Right renal cortex interstitium (tissue), 3 donors: ENCODE results near the gene GAS2L2. TPM values are rescaled to one million over a fixed set of nuclear protein-coding genes. Genes with fewer than 3 reads are reported as not detected.

Experiments used
- DNase-seq, 3 donors: peaks; one replicate each; pipeline ENCODE4 v3.0.0-alpha.2; 2013; ENCODE audit warnings: low read depth in 3 of 3, low spot score in 2 of 3
- polyA plus RNA-seq, 3 donors: library from polyadenylated mRNA; unstranded; fragments of 120-200 nt; gene quantifications; one replicate each; pipeline ENCODE4 v1.2.1, GENCODE V29; 2013; ENCODE audit not compliant: insufficient read length in 3 of 3

GAS2L2 gene
- under 1 TPM in 1 of 3 donors, not detected in 2; 0.06 TPM for polyA plus RNA-seq

- no peak for DNase-seq
Observed at GRCh38 chr17:35752945-35753764, at the start of gene GAS2L2. Gene GAS2L2 (minus strand): TSS chr17:35753239. CDS start chr17:35752850, 389 bp downstream.

- DNase-seq, result no peak
Observed at GRCh38 chr17:35801583-35802224, 48.7 kb upstream of the GAS2L2 start.

- no peak for DNase-seq
Observed at GRCh38 chr17:35799942-35800341, 46.9 kb upstream of the GAS2L2 start.

- no peak for DNase-seq
Observed at GRCh38 chr17:35797918-35798317, 44.9 kb upstream of the GAS2L2 start.

- no peak for DNase-seq
Observed at GRCh38 chr17:35797370-35797769, 44.3 kb upstream of the GAS2L2 start.

- no peak for DNase-seq
Observed at GRCh38 chr17:35796942-35797341, 43.9 kb upstream of the GAS2L2 start.

GRCh38 chr17:35795871-35796265, 42.8 kb upstream of the GAS2L2 start:
- DNase-seq, result no peak

- no peak for DNase-seq
Observed at GRCh38 chr17:35795007-35795870, 42.2 kb upstream of the GAS2L2 start, which contains the start of gene MMP28. Gene MMP28 (minus strand): TSS chr17:35795641. CDS start chr17:35795377, 264 bp downstream.

- no peak for DNase-seq
Observed at GRCh38 chr17:35793257-35793656, 40.2 kb upstream of the GAS2L2 start.

- DNase-seq, result no peak
Observed at GRCh38 chr17:35791681-35792350, 38.8 kb upstream of the GAS2L2 start.

- no peak for DNase-seq
Observed at GRCh38 chr17:35790841-35791240, 37.8 kb upstream of the GAS2L2 start.

GRCh38 chr17:35788477-35789368, 35.7 kb upstream of the GAS2L2 start:
- no peak for DNase-seq

GRCh38 chr17:35786941-35787432, 33.9 kb upstream of the GAS2L2 start:
- DNase-seq, result no peak

- DNase-seq, result no peak
Observed at GRCh38 chr17:35784895-35785294, 31.9 kb upstream of the GAS2L2 start.

GRCh38 chr17:35780950-35781349, 27.9 kb upstream of the GAS2L2 start:
- no peak for DNase-seq

GRCh38 chr17:35778641-35779196, 25.7 kb upstream of the GAS2L2 start:
- no peak for DNase-seq

GRCh38 chr17:35775583-35775982, 22.5 kb upstream of the GAS2L2 start:
- no peak for DNase-seq

- no peak for DNase-seq
Observed at GRCh38 chr17:35775039-35775438, 22.0 kb upstream of the GAS2L2 start.

GRCh38 chr17:35774499-35774898, 21.5 kb upstream of the GAS2L2 start:
- DNase-seq, result no peak
